A549 (cell line): ENCODE measurements around the gene CBARP. TPM values are rescaled to one million over a fixed set of nuclear protein-coding genes. Genes with fewer than 3 reads are reported as not detected.

Source experiments
- ATAC-seq, 2 experiments: fragments of 200-7000 bp in 1 of 2; fragments of >200 bp in 1 of 2; cut with Nextera tagmentation in 1 of 2; cut with Tn5 transposase in 1 of 2; 3 replicates each; pipeline versions ENCODE4 v1.8.0 to v1.9.1; 2018 to 2020; ENCODE audit warnings: mild to moderate bottlenecking in 1 of 2, moderate library complexity in 1 of 2
- CTCF ChIA-PET: fragments of 300-600 bp; sonication (Branson Sonifier 250); formaldehyde crosslinking; extraction: SDS; loops from one replicate; lab custom pipeline; 2021; ENCODE audit warnings: antibody characterized with exemption, inconsistent platforms; lab: Yijun Ruan, JAX
- POLR2A ChIA-PET: fragments of 350-600 bp; formaldehyde crosslinking; extraction: SDS; loops from one replicate; lab custom pipeline; 2021; ENCODE audit warnings: antibody characterized with exemption, inconsistent platforms; lab: Yijun Ruan, JAX
- DNase-seq, 2 experiments: peaks; one replicate each; pipeline versions ENCODE4 v3.0.0 to v3.0.0-alpha.2; 2011 to 2016; ENCODE audit warnings: low read depth in 1 of 2, low spot score in 1 of 2
- FAIRE-seq: peaks from 2 replicates; lab custom pipeline; 2011; peaks lifted over from hg19 to GRCh38; lab: Jason Lieb, UNC
- H3K27ac ChIP-seq, 2 experiments: fragments of >200 bp; sonication (Bioruptor Twin); formaldehyde crosslinking; 3 replicates each; pipeline ENCODE4 v1.5.1; 2016 to 2017
- H3K4me1 ChIP-seq: fragments of >200 bp; sonication (Bioruptor Twin); formaldehyde crosslinking; 3 replicates; pipeline ENCODE4 v1.6.1; 2016
- H3K4me2 ChIP-seq: fragments of >200 bp; sonication (Bioruptor Twin); formaldehyde crosslinking; 3 replicates; pipeline ENCODE4 v1.6.1; 2016
- H3K4me3 ChIP-seq: fragments of >200 bp; sonication (Bioruptor Twin); formaldehyde crosslinking; 3 replicates; pipeline ENCODE4 v1.5.1; 2016
- H3K9me3 ChIP-seq: fragments of >200 bp; sonication (Bioruptor Twin); formaldehyde crosslinking; 3 replicates; pipeline ENCODE4 v1.6.1; 2016
- CBX2 ChIP-seq: fragments of 200-600 bp; sonication (generic); IDR thresholded peaks from 2 replicates; pipeline ENCODE4 v1.6.1; 2016; ENCODE audit warnings: low read depth, mild to moderate bottlenecking, borderline replicate concordance
- CEBPB ChIP-seq, 2 experiments: fragments of >200 bp in 1 of 2; sonication (Bioruptor Twin) in 1 of 2; formaldehyde crosslinking in 1 of 2; IDR thresholded peaks; 2 replicates each; pipeline ENCODE4 v1.6.1; 2012 to 2016
- CHD2 ChIP-seq: fragments of 150-350 bp; IDR thresholded peaks from 2 replicates; pipeline ENCODE4 v1.6.1; 2014; ENCODE audit warnings: low read length; ENCODE audit not compliant: partially characterized antibody
- CHD4 ChIP-seq: fragments of 200-600 bp; sonication (generic); IDR thresholded peaks from 2 replicates; pipeline ENCODE4 v1.6.1; 2016; ENCODE audit warnings: antibody characterized with exemption, mild to moderate bottlenecking, borderline replicate concordance
- EHMT2 ChIP-seq: fragments of 200-600 bp; sonication (generic); IDR thresholded peaks from 2 replicates; pipeline ENCODE4 v1.6.1; 2016; ENCODE audit warnings: antibody characterized with exemption, low read depth, mild to moderate bottlenecking, moderate library complexity
- HES2 ChIP-seq: fragments of >200 bp; sonication (Bioruptor Twin); formaldehyde crosslinking; IDR thresholded peaks from 2 replicates; pipeline ENCODE4 v1.6.1; 2016
- HMGXB4 ChIP-seq: fragments of 250-450 bp; sonication (Bioruptor Pico); IDR thresholded peaks from 2 replicates; pipeline ENCODE4 v1.5.0; 2021; ENCODE audit warnings: mild to moderate bottlenecking, moderate library complexity, borderline replicate concordance
- HOXA7 ChIP-seq: fragments of 250-450 bp; sonication (Bioruptor Pico); IDR thresholded peaks from 2 replicates; pipeline ENCODE4 v1.5.0; 2020; ENCODE audit warnings: mild to moderate bottlenecking, moderate library complexity
- HOXB5 ChIP-seq: fragments of 250-450 bp; sonication (Bioruptor Pico); IDR thresholded peaks from 2 replicates; pipeline ENCODE4 v1.5.0; 2020; ENCODE audit warnings: mild to moderate bottlenecking, moderate library complexity
- JUN ChIP-seq, 2 experiments: fragments of >200 bp; sonication (Bioruptor Twin); formaldehyde crosslinking; IDR thresholded peaks; 2 replicates in 1 of 2; 3 replicates in 1 of 2; pipeline ENCODE4 v1.6.1; 2016 to 2017
- KDM1A ChIP-seq: fragments of 200-600 bp; sonication (generic); IDR thresholded peaks from 2 replicates; pipeline ENCODE4 v1.6.1; 2016; ENCODE audit warnings: low read depth, mild to moderate bottlenecking
- KDM5A ChIP-seq: fragments of 200-600 bp; sonication (generic); IDR thresholded peaks from 2 replicates; pipeline ENCODE4 v1.6.1; 2016; ENCODE audit warnings: antibody characterized with exemption, mild to moderate bottlenecking
- MAZ ChIP-seq: fragments of 150-350 bp; IDR thresholded peaks from 2 replicates; pipeline ENCODE4 v1.6.1; 2014; ENCODE audit warnings: antibody characterized with exemption, low read depth, low read length, borderline replicate concordance
- PBX3 ChIP-seq: IDR thresholded peaks from 2 replicates; pipeline ENCODE4 v1.6.1; 2012
- POLR2A ChIP-seq: IDR thresholded peaks from 2 replicates; pipeline ENCODE4 v1.6.1; 2012; ENCODE audit warnings: mild to moderate bottlenecking, low read length
- POLR2AphosphoS2 ChIP-seq: conservative IDR thresholded peaks from 2 replicates; pipeline ENCODE4 v1.6.1; 2012; ENCODE audit warnings: low read length, improper control_type of control experiment, inconsistent platforms
- RAD21 ChIP-seq, 2 experiments: fragments of >200 bp in 1 of 2; sonication (Bioruptor Twin) in 1 of 2; formaldehyde crosslinking in 1 of 2; IDR thresholded peaks in 1 of 2; conservative IDR thresholded peaks in 1 of 2; 2 replicates in 1 of 2; 3 replicates in 1 of 2; pipeline ENCODE4 v1.6.1; 2012 to 2018; ENCODE audit warnings: inconsistent platforms in 1 of 2
- RARB ChIP-seq: fragments of 250-450 bp; sonication (Bioruptor Pico); IDR thresholded peaks from 2 replicates; pipeline ENCODE4 v1.8.0; 2021; ENCODE audit warnings: mild to moderate bottlenecking, moderate library complexity
- RCOR1 ChIP-seq: fragments of 150-350 bp; IDR thresholded peaks from 2 replicates; pipeline ENCODE4 v1.6.1; 2014; ENCODE audit warnings: antibody characterized with exemption, low read length, low read depth
- RFX5 ChIP-seq: fragments of 450-650 bp; IDR thresholded peaks from 2 replicates; pipeline ENCODE4 v1.7.1; 2014; ENCODE audit warnings: antibody characterized with exemption, mild to moderate bottlenecking, moderate library complexity
- RNF2 ChIP-seq: fragments of 200-600 bp; sonication (generic); IDR thresholded peaks from 2 replicates; pipeline ENCODE4 v1.6.1; 2016; ENCODE audit warnings: low read depth, mild to moderate bottlenecking, antibody characterized with exemption, moderate library complexity, borderline replicate concordance
- SMC3 ChIP-seq: fragments of >200 bp; sonication (Bioruptor Twin); formaldehyde crosslinking; IDR thresholded peaks from 3 replicates; pipeline ENCODE4 v1.6.1; 2018; ENCODE audit warnings: inconsistent platforms
- SREBF2 ChIP-seq: fragments of 450-650 bp; IDR thresholded peaks from 2 replicates; pipeline ENCODE4 v1.6.1; 2014; ENCODE audit warnings: mild to moderate bottlenecking, moderate library complexity
- ZC3H11A ChIP-seq: fragments of 450-650 bp; IDR thresholded peaks from 2 replicates; pipeline ENCODE4 v1.6.1; 2014; ENCODE audit warnings: antibody characterized with exemption, mild to moderate bottlenecking
- ZFP36 ChIP-seq: fragments of 450-650 bp; IDR thresholded peaks from 2 replicates; pipeline ENCODE4 v1.6.1; 2014; ENCODE audit warnings: borderline replicate concordance; ENCODE audit not compliant: partially characterized antibody
- ZSCAN20 ChIP-seq: fragments of 250-450 bp; sonication (Bioruptor Pico); IDR thresholded peaks from 2 replicates; pipeline ENCODE4 v1.8.0; 2022; ENCODE audit warnings: mild to moderate bottlenecking, moderate library complexity
- WGBS: methylation state at CpG from one replicate; pipeline ENCODE4 v1.1.6; 2017; ENCODE audit errors: missing lambda C conversion rate; 5-methylcytosine and 5-hydroxymethylcytosine counted together
- polyA plus RNA-seq, 4 experiments: library from polyadenylated mRNA; depleted of rRNA in 3 of 4; stranded (reverse); fragments of >200 nt; fragmentation: RNase III in 1 of 4; extraction: RNeasy Plus Mini Kit Qiagen cat#74134 plus additional on column Dnase treatment in 1 of 4; gene quantifications; 2 replicates in 3 of 4; 3 replicates in 1 of 4; pipeline ENCODE4 v1.2.3, GENCODE V29; 2011 to 2017

Gene CBARP
- polyA plus RNA-seq, 2 of the 4 experiments (the other 2 are of a cell fraction), result 0.19 to 2.0 TPM

GRCh38 chr19:1229924-1230782 is 7.7 kb downstream of the CBARP start (continued):
- TF ChIP-seq HOXA7 (CRISPR knock-in tag) (no peak), ZSCAN20 (CRISPR knock-in tag) (no peak), JUN (IDR thresholded peaks at IDR 0.05) (no peak), KDM5A (no peak), ZFP36 (no peak), PBX3 (no peak), HES2 (no peak), KDM1A (no peak), POLR2A (no peak), RFX5 (no peak), CHD2 (no peak), CHD4 (no peak), RNF2 (no peak)
- TF ChIP-seq, all 56 proteins: peak for 0

GRCh38 chr19:1229056-1229923 is 8.5 kb downstream of the CBARP start:
- H3K9me3 ChIP-seq, result no peaks in the 10 kb centered on the region
- WGBS, result 95% methylated on average over 109 of the region's 158 CpGs
- no peak overlapping the region for H3K27ac ChIP-seq
- ChIA-PET POLR2A (no interaction called here), CTCF (interaction anchor here (1.1 to 1.7 kb wide), 3 partner anchors 11 to 14 kb away, joined by 3 to 6 read pairs (median 5); no protein-coding TSS in a partner anchor)
- FAIRE-seq, result no peak
- no peak for ATAC-seq
- DNase-seq, result no peak
- no peak overlapping the region for H3K4me2 ChIP-seq
- TF ChIP-seq HOXA7 (CRISPR knock-in tag) (no peak), POLR2AphosphoS2 (no peak), HES2 (no peak), EHMT2 (no peak), ZC3H11A (no peak), MAZ (no peak), CEBPB (IDR thresholded peaks at IDR 0.05) (no peak), RAD21 (conservative IDR thresholded peaks at IDR 0.05 in 1 of 2, IDR thresholded peaks at IDR 0.05 in 1 of 2) (no peak), JUN (IDR thresholded peaks at IDR 0.05) (no peak), HMGXB4 (CRISPR knock-in tag) (no peak), CBX2 (no peak), SREBF2 (no peak), RARB (CRISPR knock-in tag) (no peak), SMC3 (no peak), ZSCAN20 (CRISPR knock-in tag) (no peak), RCOR1 (no peak), HOXB5 (no peak)
- H3K4me1 ChIP-seq, result peaks cover 17% of the 10 kb centered on the region; the same call in 2 of the 3 replicates
- H3K4me3 ChIP-seq, result no peak overlapping the region
